Measurements from ENCODE around the gene EPAS1.

The EPAS1 gene

DNA sequence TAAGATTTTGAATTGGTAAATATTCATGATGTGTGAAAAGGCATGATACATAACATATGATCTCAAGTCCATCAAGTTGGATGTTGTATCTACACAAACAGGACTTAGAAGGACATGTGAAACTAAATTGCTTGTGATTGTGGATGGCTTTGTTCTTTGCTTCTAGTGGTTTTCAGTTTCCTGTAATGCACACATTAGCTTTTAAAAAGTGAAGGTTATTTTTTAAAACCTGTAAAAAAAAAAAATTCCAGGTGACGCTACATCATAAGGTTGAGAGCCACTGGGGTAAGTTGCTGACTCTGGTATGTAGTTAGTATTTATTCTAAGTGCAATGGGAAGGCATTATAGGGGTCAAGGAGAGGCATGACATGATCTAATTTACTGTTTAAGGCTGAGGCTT is 133.8 kb downstream of the EPAS1 start:
- FAIRE-seq, result no peak
- TF ChIP-seq CTCF (IDR thresholded peaks at IDR 0.05; ENCODE audit: insufficient read depth, missing control alignments), result no peak
- DNase-seq (ENCODE audit: insufficient read length, low spot score), result no peak

DNA sequence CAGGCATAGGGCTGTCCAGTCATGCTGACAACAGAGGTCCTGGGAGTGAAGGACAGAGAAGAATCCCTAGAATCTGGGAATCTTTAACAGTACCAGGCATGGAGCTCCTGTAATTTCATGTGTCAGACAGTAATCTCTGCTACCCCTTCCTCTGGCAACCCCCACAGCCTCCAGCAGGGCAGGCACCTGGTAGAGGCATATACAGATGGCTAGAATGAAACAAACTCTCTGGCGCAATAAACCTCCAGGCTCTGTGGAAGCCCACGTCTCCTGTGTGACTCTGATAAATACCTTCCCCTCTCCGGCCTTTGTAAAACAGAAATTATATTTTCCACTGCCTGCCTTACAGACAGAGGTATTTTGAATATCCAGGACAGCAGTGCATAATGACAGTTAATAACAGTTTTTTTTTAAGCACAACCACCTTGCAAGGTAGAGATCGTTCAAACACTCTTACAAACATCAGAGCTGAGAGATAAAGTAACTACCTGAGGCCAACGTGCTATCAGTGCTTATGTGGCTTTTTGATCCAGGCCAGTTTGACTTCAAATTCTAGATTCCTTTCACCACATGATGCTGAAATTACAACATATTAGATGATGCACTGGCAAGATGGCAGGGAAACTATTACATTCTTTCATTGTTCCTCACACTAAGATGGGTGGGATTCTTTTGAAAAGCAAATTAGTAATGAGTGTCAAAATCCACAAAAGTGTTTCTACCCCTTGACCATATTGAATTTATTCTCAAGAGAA is 134.5 kb downstream of the EPAS1 start:
- DNase-seq (ENCODE audit: insufficient read length, low spot score) (no peak), FAIRE-seq (no peak)
- TF ChIP-seq CTCF (IDR thresholded peaks at IDR 0.05; ENCODE audit: insufficient read depth, missing control alignments), result no peak

GRCh38 chr2:46434851-46435273 is 137.7 kb downstream of the EPAS1 start:
- FAIRE-seq (no peak), DNase-seq (ENCODE audit: insufficient read length, low spot score) (no peak)
- no peak for TF ChIP-seq CTCF (IDR thresholded peaks at IDR 0.05; ENCODE audit: insufficient read depth, missing control alignments)

DNA sequence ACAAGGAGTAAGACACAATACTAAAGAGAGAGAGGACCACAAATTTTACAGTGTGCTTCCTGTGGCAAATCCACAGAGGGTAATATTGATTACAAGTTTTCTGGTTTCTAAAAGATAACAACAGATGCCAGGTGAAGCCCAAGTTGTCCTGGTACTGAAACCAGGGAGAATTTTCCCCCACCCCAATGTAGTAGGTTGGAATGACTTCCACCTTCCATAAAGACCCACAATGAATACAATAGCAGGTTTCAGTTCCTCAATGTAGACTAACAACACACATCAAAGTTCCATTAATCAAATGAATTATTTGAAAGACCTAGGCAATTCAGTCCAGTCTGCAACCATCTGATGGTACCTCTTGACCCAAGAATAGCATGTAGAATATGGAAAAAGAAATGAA is 138.1 kb downstream of the EPAS1 start:
- no peak for TF ChIP-seq CTCF (IDR thresholded peaks at IDR 0.05; ENCODE audit: insufficient read depth, missing control alignments)
- FAIRE-seq, result no peak
- DNase-seq (ENCODE audit: insufficient read length, low spot score), result no peak

GRCh38 chr2:46435796-46436360 is 138.7 kb downstream of the EPAS1 start:
- no peak for TF ChIP-seq CTCF (IDR thresholded peaks at IDR 0.05; ENCODE audit: insufficient read depth, missing control alignments)
- DNase-seq (ENCODE audit: insufficient read length, low spot score) (no peak), FAIRE-seq (no peak)

Measured in D721Med (cell line).